ELF-1 (cell line): ENCODE measurements around the gene MFGE8.

Source experiments
- DNase-seq: peaks from one replicate; pipeline ENCODE4 v3.0.0-alpha.2; 2016; ENCODE audit warnings: low read depth, low spot score

The MFGE8 gene

DNA sequence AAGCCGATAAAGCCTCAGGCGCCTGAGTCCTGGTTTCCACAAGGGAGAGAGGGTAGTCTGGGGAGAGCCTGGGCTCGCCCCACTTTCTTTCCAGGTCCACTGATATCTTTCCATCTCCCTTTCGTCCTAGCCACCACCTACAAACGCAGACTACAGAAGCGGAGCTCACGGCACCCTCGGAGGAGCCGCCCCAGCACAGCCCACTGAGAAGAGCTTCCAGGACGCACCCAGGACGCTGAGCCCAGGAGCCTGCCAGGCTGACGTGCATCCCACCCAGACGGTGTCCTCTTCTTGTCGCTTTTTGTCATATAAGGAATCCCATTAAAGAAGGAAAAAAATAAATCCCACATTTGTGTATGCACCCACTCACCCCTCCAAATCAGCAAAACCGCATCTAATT lies 38.9 kb downstream of the MFGE8 start:
- no peak for DNase-seq

DNA sequence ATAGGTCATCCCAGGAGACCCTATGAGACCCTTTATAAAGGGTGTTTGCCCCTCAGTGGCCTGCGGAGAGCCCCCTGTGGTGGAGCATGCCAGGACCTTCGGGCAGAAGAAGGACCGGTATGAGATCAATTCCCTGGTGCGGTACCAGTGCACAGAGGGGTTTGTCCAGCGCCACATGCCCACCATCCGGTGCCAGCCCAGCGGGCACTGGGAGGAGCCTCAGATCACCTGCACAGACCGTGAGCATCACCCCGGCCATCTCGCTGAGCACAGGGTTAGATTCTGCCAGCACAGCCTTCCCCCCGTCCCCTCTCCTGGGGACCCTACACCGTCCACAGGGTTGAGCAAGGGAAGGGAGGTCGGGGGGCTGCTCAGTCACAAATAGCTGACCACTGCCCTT lies 39.4 kb downstream of the MFGE8 start:
- DNase-seq: no peak

- DNase-seq: no peak
These were observed 40.5 kb downstream of the MFGE8 start for GRCh38 chr15:88872706-88873105.

- DNase-seq: no peak
These were observed 41.1 kb downstream of the MFGE8 start for GRCh38 chr15:88872106-88872505.

DNA sequence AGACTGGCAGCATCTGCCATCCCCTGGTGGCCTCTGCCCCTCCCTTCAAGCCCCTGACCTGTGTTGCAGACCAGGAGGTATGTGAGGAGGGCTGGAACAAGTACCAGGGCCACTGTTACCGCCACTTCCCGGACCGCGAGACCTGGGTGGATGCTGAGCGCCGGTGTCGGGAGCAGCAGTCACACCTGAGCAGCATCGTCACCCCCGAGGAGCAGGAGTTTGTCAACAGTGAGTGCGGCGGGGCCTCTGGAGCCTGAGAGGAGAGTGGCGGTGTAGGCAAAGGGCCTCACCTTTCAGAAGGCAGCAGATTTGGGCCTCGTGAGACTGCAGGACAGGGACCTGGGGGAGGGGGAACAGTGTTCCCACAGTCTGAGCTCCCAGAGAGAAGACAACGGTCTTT lies 41.9 kb downstream of the MFGE8 start:
- DNase-seq: no peak

DNA sequence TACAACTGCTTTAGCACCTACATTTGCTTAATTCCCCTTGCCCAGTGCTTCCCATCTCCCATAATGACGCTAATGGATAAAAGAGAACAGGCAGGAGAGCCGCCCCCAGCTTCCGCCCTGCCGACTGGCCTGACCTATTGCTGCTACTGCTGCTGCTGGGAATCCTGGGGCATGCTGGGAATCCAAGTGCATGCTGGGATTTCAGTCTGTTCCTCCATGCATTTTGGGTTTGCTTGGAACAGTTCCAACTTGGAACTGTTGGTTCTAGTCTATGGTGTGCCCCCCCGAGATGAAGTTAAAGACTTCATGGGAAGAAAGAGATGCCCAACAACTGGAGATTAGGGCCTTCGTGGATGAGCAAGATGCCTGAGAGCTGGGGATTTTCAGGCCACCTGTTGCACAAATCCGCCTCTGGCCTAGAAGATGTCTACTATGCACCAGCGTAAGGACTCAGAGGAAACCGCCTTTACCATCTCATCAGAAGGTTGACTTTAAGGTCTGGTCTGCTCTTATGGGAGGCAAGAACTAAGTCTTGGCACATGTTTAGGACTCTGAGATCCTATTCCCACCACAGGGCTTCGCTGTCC lies 46.8 kb downstream of the MFGE8 start:
- DNase-seq: no peak

- DNase-seq: peak; percentile 20
These were observed 47.6 kb downstream of the MFGE8 start for GRCh38 chr15:88865498-88866099.

- no peak for DNase-seq
These were observed 48.2 kb downstream of the MFGE8 start for GRCh38 chr15:88864861-88865497.

- no peak for DNase-seq
These were observed 49.8 kb downstream of the MFGE8 start for GRCh38 chr15:88863412-88863811.

DNA sequence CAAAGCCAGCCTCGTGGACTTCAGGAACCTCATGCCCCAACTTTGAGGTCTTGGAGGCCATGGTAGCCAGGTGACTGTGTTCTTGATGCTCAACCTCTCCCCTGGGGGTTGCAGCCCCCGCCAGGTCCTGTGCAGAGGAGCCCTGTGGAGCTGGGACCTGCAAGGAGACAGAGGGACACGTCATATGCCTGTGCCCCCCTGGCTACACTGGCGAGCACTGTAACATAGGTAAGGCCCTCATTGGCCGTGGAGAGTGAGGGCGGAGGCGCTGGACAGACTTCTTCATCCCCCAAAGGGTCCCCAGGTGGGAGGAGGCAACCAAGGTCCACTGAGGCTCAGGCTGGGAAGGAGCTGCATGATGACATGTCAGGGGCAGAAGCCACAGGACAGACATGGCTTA lies 53.0 kb downstream of the MFGE8 start:
- DNase-seq: no peak

- DNase-seq: no peak
These were observed 53.6 kb downstream of the MFGE8 start for GRCh38 chr15:88859550-88859949.

DNA sequence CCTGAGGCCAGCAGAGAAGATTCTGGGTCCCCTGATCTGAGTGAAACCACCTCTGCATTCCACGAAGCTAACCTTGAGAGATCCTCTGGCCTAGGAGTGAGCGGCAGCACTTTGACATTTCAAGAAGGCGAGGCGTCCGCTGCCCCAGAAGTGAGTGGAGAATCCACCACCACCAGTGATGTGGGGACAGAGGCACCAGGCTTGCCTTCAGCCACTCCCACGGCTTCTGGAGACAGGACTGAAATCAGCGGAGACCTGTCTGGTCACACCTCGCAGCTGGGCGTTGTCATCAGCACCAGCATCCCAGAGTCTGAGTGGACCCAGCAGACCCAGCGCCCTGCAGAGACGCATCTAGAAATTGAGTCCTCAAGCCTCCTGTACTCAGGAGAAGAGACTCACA lies 54.2 kb downstream of the MFGE8 start:
- no peak for DNase-seq

- no peak for DNase-seq
These were observed 60.7 kb downstream of the MFGE8 start for GRCh38 chr15:88852476-88852875.

DNA sequence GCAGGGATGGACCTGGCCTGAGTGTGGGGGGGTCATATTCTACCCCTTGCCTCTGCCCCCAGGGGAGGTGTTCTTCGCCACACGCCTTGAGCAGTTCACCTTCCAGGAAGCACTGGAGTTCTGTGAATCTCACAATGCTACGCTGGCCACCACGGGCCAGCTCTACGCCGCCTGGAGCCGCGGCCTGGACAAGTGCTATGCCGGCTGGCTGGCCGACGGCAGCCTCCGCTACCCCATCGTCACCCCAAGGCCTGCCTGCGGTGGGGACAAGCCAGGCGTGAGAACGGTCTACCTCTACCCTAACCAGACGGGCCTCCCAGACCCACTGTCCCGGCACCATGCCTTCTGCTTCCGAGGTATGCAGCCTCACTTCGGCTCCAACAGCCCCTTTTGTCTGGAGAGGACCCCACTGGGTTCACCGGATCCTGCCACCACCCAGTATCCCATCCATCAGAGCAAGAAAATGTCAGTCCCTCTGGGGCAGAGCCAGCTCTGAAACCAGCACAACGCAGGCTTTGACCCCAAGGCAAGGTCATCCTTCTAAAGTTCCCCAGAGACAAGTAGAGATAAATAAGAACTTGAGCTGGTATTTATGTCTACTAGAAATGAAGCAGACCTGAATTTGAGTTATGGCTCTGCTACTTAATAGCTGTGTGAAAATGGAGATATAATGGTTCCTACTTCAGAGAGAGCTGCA lies 63.7 kb downstream of the MFGE8 start:
- DNase-seq: no peak
